MM.1S (cell line): Measurements from ENCODE around the gene SNU13.

Experiments
- EZH2 ChIP-seq: fragments of 300-600 bp; sonication (generic); optimal IDR thresholded peaks from 2 replicates; pipeline ENCODE3; 2017; ENCODE audit warnings: low read depth, mild to moderate bottlenecking, antibody characterized with exemption, low read length, mixed read lengths
- EZH2phosphoT487 ChIP-seq: fragments of 300-600 bp; sonication (generic); IDR thresholded peaks from 2 replicates; pipeline ENCODE4 v1.6.1; 2018; ENCODE audit warnings: antibody characterized with exemption, low read length
- TF ChIP-seq, protein P1 (sequence below): fragments of 300-600 bp; sonication (generic); IDR thresholded peaks from 2 replicates; pipeline ENCODE4 v1.5.1; 2016; ENCODE audit warnings: antibody characterized with exemption, low read length, mixed read lengths

DNA sequence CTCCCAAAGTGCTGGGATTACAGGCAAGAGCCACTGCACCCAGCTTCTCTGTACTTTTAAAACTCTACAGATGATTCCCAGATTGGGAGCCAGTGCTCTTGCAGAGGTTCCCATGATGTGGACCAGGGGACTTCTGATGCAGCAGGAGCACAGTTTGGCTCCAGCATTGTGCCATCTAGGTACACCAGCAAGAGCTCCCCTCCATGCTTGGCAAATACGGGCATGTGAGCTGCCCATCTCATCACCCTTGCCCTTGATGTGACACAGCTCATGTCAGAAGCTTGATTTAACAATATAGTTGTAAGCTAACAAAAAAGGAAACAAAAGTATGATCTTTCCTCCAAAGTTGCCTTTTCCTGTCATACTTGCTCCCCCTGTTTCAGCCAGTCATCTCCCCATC is 28.7 kb downstream of the SNU13 start:
- TF ChIP-seq, protein P1, sequence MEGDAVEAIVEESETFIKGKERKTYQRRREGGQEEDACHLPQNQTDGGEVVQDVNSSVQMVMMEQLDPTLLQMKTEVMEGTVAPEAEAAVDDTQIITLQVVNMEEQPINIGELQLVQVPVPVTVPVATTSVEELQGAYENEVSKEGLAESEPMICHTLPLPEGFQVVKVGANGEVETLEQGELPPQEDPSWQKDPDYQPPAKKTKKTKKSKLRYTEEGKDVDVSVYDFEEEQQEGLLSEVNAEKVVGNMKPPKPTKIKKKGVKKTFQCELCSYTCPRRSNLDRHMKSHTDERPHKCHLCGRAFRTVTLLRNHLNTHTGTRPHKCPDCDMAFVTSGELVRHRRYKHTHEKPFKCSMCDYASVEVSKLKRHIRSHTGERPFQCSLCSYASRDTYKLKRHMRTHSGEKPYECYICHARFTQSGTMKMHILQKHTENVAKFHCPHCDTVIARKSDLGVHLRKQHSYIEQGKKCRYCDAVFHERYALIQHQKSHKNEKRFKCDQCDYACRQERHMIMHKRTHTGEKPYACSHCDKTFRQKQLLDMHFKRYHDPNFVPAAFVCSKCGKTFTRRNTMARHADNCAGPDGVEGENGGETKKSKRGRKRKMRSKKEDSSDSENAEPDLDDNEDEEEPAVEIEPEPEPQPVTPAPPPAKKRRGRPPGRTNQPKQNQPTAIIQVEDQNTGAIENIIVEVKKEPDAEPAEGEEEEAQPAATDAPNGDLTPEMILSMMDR = no peak
- TF ChIP-seq EZH2 (no peak), EZH2phosphoT487 (no peak)
